Pancreas (tissue), 10 donors: ENCODE results near the gene ZNF555. TPM values are rescaled to one million over a fixed set of nuclear protein-coding genes. Genes with fewer than 3 reads are reported as not detected.

Experiments used
- ATAC-seq, 4 donors: fragments of 200-7000 bp; cut with Tn5 transposase; one replicate each; pipeline versions ENCODE4 v1.8.0 to v1.9.1; 2020; ENCODE audit warnings: mild to moderate bottlenecking in 4 of 4, moderate library complexity in 4 of 4
- DNase-seq, 6 donors: peaks; one replicate each; pipeline ENCODE4 v3.0.0-alpha.2; 2020
- FAIRE-seq: peaks from 2 replicates; lab custom pipeline; 2012; peaks lifted over from hg19 to GRCh38; lab: Jason Lieb, UNC
- H3K27ac ChIP-seq, 4 donors: fragments of 200-600 bp; sonication (generic); 1 replicate in 3 of 4; 2 replicates in 1 of 4; pipeline versions ENCODE4 v1.5.0 to v1.8.0; 2020
- H3K27me3 ChIP-seq, 4 donors: fragments of 200-600 bp; one replicate each; pipeline ENCODE4 v1.8.0; 2021
- H3K36me3 ChIP-seq, 3 donors: fragments of 200-600 bp; sonication (generic) in 1 of 3; one replicate each; pipeline versions ENCODE4 v1.5.0 to v1.8.0; 2020 to 2021
- H3K4me1 ChIP-seq, 3 donors: fragments of 200-600 bp; one replicate each; pipeline ENCODE4 v1.8.0; 2021
- H3K4me3 ChIP-seq, 4 donors: fragments of 200-600 bp; sonication (generic) in 2 of 4; one replicate each; pipeline versions ENCODE4 v1.5.0 to v1.8.0; 2020 to 2021
- H3K9me3 ChIP-seq, 4 donors: fragments of 200-600 bp; one replicate each; pipeline ENCODE4 v1.8.0; 2021
- WGBS, 2 donors: extraction: QIAGEN DNeasy Blood & Tissue Kit; methylation state at CpG; one replicate each; pipeline ENCODE4 v1.1.7; 2013; 5-methylcytosine and 5-hydroxymethylcytosine counted together
- intact Hi-C, 3 donors: fragments of 100-400 bp; cut with DNase I; formaldehyde crosslinking; loops; one replicate each; pipeline versions ENCODE4 v1.11.1 to v1.14.2; 2022
- polyA plus RNA-seq, 2 donors: library from polyadenylated mRNA; stranded (reverse); fragments of 200-250 nt; gene quantifications; one replicate each; pipeline ENCODE4 v1.2.3, GENCODE V29; 2013
- total RNA-seq, 6 donors: library from RNA; stranded (reverse); fragmentation: NEBNext Ultra II Directional in 4 of 6; extraction: Animal tissue kit (Norgen Biotek cat#: 25700) in 4 of 6; gene quantifications; one replicate each; pipeline versions ENCODE4 v1.2.1 to v1.2.4, GENCODE V29; 2021 to 2023
- TF ChIP-seq, protein P1 (sequence below), 4 donors: fragments of 200-600 bp; sonication (generic) in 3 of 4; IDR thresholded peaks; one replicate each; pipeline versions ENCODE4 v1.5.0 to v1.8.0; 2021; ENCODE audit warnings: antibody characterized with exemption in 4 of 4
- donor health status: healthy with polysubstance abuse.
- donor health status: DM: no; HTN: no; CAD: no; lungs with moderate emphysema.
- donor health status: DM: no; HTN: no; CAD: no.
- donor health status: control.
- donor health status: control.
- donor health status: Bipolar disorder and iron deficiency.
- donor health status: DM: yes; HTN: yes; CAD: no.
- donor health status: DM: no; HTN: no; CAD: no.
- donor health status: DM: no; HTN: no; CAD: no.
- donor health status: DM: yes; HTN: yes; CAD: no.

Gene ZNF555
- total and polyA plus RNA-seq, 8 donors: 0.68 to 6.0 (median 3.3) TPM

DNA sequence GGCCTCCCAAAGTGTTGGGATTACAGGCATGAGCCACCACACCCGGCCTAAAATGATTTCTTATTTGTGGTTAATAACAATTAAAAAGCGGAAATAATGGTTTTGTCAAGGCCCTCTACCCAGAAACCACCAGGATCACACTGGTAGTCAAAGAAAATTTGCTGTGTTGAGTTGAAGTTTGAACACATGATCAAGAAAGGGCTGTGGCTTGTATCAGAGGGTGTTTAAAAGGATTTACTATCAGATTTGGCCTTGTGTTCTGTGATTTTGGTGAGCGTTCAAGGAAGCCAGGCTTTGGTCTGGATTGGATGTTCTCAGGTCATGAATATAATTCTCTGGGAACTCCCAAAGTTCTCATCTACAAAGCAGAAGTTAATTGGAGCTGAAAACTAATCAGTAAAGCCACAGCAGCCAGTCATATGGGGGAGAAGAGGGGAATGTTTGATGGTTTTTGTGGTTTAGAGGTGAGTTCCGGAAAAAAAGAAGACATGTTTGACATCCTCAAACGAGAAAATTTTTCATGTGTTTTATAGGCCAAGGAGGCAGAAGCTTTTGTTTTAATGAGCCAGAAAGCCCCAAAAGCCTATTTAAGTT, 15.3 kb downstream of the ZNF555 start:
- no peak overlapping the region for H3K4me3 ChIP-seq
- no peak overlapping the region for H3K27ac ChIP-seq
- FAIRE-seq (no peak), ATAC-seq (no peak), DNase-seq (no peak)
- peaks cover 1 to 22% (median 22%) of the 10 kb centered on the region in 3 donors for H3K36me3 ChIP-seq
- H3K27me3 ChIP-seq: no peaks in the 10 kb centered on the region
- WGBS, 2 donors: 94 to 96% methylated on average over 5 of the region's 5 CpGs
- intact Hi-C loops: no loop called here
- H3K9me3 ChIP-seq: peaks cover 0 to 10% (median 0%) of the 10 kb centered on the region in 4 donors
- no peaks in the 10 kb centered on the region for H3K4me1 ChIP-seq
- TF ChIP-seq, protein P1, sequence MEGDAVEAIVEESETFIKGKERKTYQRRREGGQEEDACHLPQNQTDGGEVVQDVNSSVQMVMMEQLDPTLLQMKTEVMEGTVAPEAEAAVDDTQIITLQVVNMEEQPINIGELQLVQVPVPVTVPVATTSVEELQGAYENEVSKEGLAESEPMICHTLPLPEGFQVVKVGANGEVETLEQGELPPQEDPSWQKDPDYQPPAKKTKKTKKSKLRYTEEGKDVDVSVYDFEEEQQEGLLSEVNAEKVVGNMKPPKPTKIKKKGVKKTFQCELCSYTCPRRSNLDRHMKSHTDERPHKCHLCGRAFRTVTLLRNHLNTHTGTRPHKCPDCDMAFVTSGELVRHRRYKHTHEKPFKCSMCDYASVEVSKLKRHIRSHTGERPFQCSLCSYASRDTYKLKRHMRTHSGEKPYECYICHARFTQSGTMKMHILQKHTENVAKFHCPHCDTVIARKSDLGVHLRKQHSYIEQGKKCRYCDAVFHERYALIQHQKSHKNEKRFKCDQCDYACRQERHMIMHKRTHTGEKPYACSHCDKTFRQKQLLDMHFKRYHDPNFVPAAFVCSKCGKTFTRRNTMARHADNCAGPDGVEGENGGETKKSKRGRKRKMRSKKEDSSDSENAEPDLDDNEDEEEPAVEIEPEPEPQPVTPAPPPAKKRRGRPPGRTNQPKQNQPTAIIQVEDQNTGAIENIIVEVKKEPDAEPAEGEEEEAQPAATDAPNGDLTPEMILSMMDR (IDR thresholded peaks at IDR 0.05): no peak

DNA sequence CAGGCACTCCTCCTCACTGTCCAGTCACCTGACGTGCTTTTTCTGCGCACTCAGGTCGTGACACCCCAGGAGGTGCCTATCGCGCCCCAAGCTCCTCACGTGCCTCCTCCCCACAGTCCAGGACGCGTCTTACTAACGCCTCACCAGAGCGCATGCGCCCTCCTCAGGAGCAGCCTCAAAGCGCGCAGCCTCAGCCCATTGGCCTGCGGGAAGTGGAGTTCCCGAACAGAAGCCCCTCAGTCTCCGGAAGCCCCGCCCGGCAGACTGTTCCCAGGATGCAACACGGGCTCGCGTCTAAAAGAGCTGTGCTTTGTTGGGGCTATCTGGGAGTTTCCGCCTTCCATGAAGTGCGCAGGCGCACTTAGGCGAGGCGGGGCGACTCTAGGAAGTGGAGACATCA, 17.6 kb downstream of the ZNF555 start:
- DNase-seq (no peak), ATAC-seq (no peak), FAIRE-seq (no peak)
- WGBS, 2 donors: 79 to 81% methylated on average over 27 of the region's 27 CpGs
- no peaks in the 10 kb centered on the region for H3K4me1 ChIP-seq
- H3K27me3 ChIP-seq: no peaks in the 10 kb centered on the region
- H3K4me3 ChIP-seq: no peak overlapping the region
- H3K27ac ChIP-seq: no peak overlapping the region
- H3K36me3 ChIP-seq: no peaks in the 10 kb centered on the region
- TF ChIP-seq, protein P1 (IDR thresholded peaks at IDR 0.05): no peak
- H3K9me3 ChIP-seq: no peaks in the 10 kb centered on the region
- intact Hi-C loops: no loop called here

- TF ChIP-seq, protein P1 (IDR thresholded peaks at IDR 0.05): no peak
- no peak for FAIRE-seq
These were observed 22.5 kb downstream of the ZNF555 start for GRCh38 chr19:2863816-2864215.

GRCh38 chr19:2865334-2866100, 24.2 kb downstream of the ZNF555 start:
- H3K27ac ChIP-seq: peak overlapping the region in 1 of 4 donors; percentile 26
- no peaks in the 10 kb centered on the region for H3K4me1 ChIP-seq
- ATAC-seq (peak in 1 of 4 donors; percentile 44), FAIRE-seq (no peak), DNase-seq (peak in 1 of 6 donors; percentile 52)
- no peak overlapping the region for H3K4me3 ChIP-seq
- TF ChIP-seq, protein P1 (IDR thresholded peaks at IDR 0.05): no peak
- WGBS, 2 donors: 27 to 29% methylated on average over 12 of the region's 12 CpGs
- intact Hi-C loops: no loop called here
- H3K36me3 ChIP-seq: no peaks in the 10 kb centered on the region
- no peaks in the 10 kb centered on the region for H3K27me3 ChIP-seq
- H3K9me3 ChIP-seq: no peaks in the 10 kb centered on the region

More at GRCh38 chr19:2863816-2864215, 22.5 kb downstream of the ZNF555 start:
- no peaks in the 10 kb centered on the region for H3K36me3 ChIP-seq
- H3K4me1 ChIP-seq: no peaks in the 10 kb centered on the region
- H3K4me3 ChIP-seq: no peak overlapping the region
- intact Hi-C loops: no loop called here
- ATAC-seq (no peak), DNase-seq (no peak)
- 40% methylated on average over 10 of the region's 10 CpGs for WGBS, 2 donors
- H3K27ac ChIP-seq: no peak overlapping the region
- no peaks in the 10 kb centered on the region for H3K27me3 ChIP-seq
- H3K9me3 ChIP-seq: no peaks in the 10 kb centered on the region
